ENCODE measurements around the gene BAMBI. TPM values are rescaled to one million over a fixed set of nuclear protein-coding genes. Genes with fewer than 3 reads are reported as not detected.

Gene BAMBI
- polyA plus RNA-seq, 3 donors, result 0.08 to 1.3 (median 0.09) TPM

GRCh38 chr10:28728366-28728765 is 51.0 kb downstream of the BAMBI start:
- Histone ChIP-seq H3K4me2 (replicated peaks; ENCODE audit: extremely low read depth, low read length, poor library complexity, severe bottlenecking) (no peak overlapping the region), H3K79me2 (ENCODE audit: insufficient read depth, low read length) (no peaks in the 10 kb centered on the region), H3K4me1 (ENCODE audit: control insufficient read depth in 1 of 2, insufficient read depth in 2 of 2, low read length in 2 of 2) (no peaks in the 10 kb centered on the region), H3K27ac (ENCODE audit: low read depth in 1 of 2, low read length in 2 of 2) (no peak overlapping the region), H3K9ac (ENCODE audit: insufficient read depth, low read length, poor library complexity, severe bottlenecking) (no peak overlapping the region), H2AFZ (ENCODE audit: insufficient read depth, low read depth, low read length, poor library complexity, severe bottlenecking) (no peak overlapping the region), H3K9me3 (replicated peaks in 1 of 2; ENCODE audit: control insufficient read depth in 1 of 2, insufficient read depth in 1 of 2, low read length in 2 of 2) (no peaks in the 10 kb centered on the region), H3K27me3 (ENCODE audit: control insufficient read depth in 2 of 2, insufficient read depth in 2 of 2, low read length in 2 of 2) (peaks cover 5 to 12% of the 10 kb centered on the region in 2 donors), H3K36me3 (replicated peaks in 1 of 2; ENCODE audit: control insufficient read depth in 1 of 2, insufficient read depth in 2 of 2, low read length in 2 of 2) (no peaks in the 10 kb centered on the region), H4K20me1 (ENCODE audit: insufficient read depth, low read length) (no peaks in the 10 kb centered on the region), H3K4me3 (replicated peaks in 1 of 3; ENCODE audit: low read depth in 2 of 3, low read length in 3 of 3) (no peak overlapping the region)
- peaks cover 0 to 15% (median 8%) of the 10 kb centered on the region in 7 donors for H3K9me3 Mint-ChIP-seq
- no peak for TF ChIP-seq CTCF (IDR thresholded peaks at IDR 0.05)
- H3K27ac Mint-ChIP-seq, result no peak overlapping the region
- peaks cover 4% of the 10 kb centered on the region for H3K4me1 Mint-ChIP-seq
- no peaks in the 10 kb centered on the region for H3K36me3 Mint-ChIP-seq
- intact Hi-C loops (cut with micrococcal nuclease), result no loop called here
- no CpG with 5 or more reads among the region's 1 CpG for WGBS (ENCODE audit: insufficient coverage)
- peaks cover 16 to 20% (median 16%) of the 10 kb centered on the region in 3 donors for H3K27me3 Mint-ChIP-seq (ENCODE audit: low read depth in 3 of 3)
- DNase-seq, result no peak
- H3K4me3 Mint-ChIP-seq, result no peak overlapping the region

DNA sequence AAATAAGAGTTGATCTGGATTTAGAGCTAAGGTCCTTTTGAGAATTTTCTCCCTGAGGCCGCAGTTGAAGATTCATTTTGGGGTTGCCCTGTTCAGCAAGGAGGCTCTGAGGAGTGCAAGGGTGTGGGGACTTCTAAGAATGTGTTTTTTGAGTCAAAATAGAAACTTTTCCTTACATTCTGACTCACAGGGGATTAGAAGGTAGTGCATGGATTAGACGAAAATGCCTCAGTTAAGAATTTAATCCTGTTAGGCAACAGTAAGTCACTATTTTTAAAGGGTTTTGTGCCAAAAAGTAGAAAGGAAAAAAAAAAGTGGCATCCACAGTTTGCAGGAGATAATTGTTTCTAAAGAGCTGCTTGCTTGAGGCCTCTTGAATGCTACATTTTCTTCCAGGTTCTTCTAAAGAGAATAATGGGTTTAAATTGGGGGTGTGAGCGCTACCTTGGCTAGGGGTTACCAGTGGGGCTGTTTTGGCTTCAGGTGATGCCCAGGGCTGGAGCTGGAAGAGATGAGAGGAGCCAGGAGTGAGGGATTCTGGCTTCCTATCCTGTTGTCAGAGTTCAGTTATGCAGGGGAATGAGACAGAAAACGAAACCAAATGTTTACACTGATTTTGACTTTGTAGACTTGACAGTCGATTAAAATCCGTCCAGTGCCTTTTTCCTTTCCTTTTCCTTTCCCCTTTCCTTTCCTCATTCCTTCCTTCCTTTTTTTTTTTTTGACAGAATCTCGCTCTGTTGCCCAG is 52.9 kb downstream of the BAMBI start:
- 80% methylated on average over 4 of the region's 7 CpGs for WGBS (ENCODE audit: insufficient coverage)
- Mint-ChIP-seq H3K27ac (no peak overlapping the region), H3K36me3 (no peaks in the 10 kb centered on the region), H3K4me1 (peaks cover 4% of the 10 kb centered on the region), H3K9me3 (peaks cover 0 to 19% (median 15%) of the 10 kb centered on the region in 7 donors), H3K4me3 (no peak overlapping the region), H3K27me3 (ENCODE audit: low read depth in 3 of 3) (peaks cover 2 to 7% (median 3%) of the 10 kb centered on the region in 3 donors)
- Histone ChIP-seq H3K79me2 (ENCODE audit: insufficient read depth, low read length) (no peaks in the 10 kb centered on the region), H3K9me3 (replicated peaks in 1 of 2; ENCODE audit: control insufficient read depth in 1 of 2, insufficient read depth in 1 of 2, low read length in 2 of 2) (no peaks in the 10 kb centered on the region), H4K20me1 (ENCODE audit: insufficient read depth, low read length) (no peaks in the 10 kb centered on the region), H3K27me3 (ENCODE audit: control insufficient read depth in 2 of 2, insufficient read depth in 2 of 2, low read length in 2 of 2) (no peaks in the 10 kb centered on the region), H3K9ac (ENCODE audit: insufficient read depth, low read length, poor library complexity, severe bottlenecking) (no peak overlapping the region), H2AFZ (ENCODE audit: insufficient read depth, low read depth, low read length, poor library complexity, severe bottlenecking) (no peak overlapping the region), H3K27ac (ENCODE audit: low read depth in 1 of 2, low read length in 2 of 2) (no peak overlapping the region), H3K4me3 (replicated peaks in 1 of 3; ENCODE audit: low read depth in 2 of 3, low read length in 3 of 3) (no peak overlapping the region), H3K4me1 (ENCODE audit: control insufficient read depth in 1 of 2, insufficient read depth in 2 of 2, low read length in 2 of 2) (no peaks in the 10 kb centered on the region), H3K4me2 (replicated peaks; ENCODE audit: extremely low read depth, low read length, poor library complexity, severe bottlenecking) (no peak overlapping the region), H3K36me3 (replicated peaks in 1 of 2; ENCODE audit: control insufficient read depth in 1 of 2, insufficient read depth in 2 of 2, low read length in 2 of 2) (no peaks in the 10 kb centered on the region)
- intact Hi-C loops (cut with micrococcal nuclease), result no loop called here
- DNase-seq, result no peak
- no peak for TF ChIP-seq CTCF (IDR thresholded peaks at IDR 0.05)

Measured in CD14-positive monocyte (primary cell).